ENCODE data around the gene CELF2.
"Not testable (repeated sequence)": the region's sequence is repeated elsewhere in the genome, so short reads cannot be mapped to it uniquely, and the experiment has no call there.

CELF2 gene

GRCh38 chr10:11098666-11099065 lies 81.0 kb downstream of the CELF2 start:
- no peak for DNase-seq

- DNase-seq, result peak; percentile 26
Observed at GRCh38 chr10:11104772-11105675, 87.4 kb downstream of the CELF2 start.

- no peak for DNase-seq
Observed at GRCh38 chr10:11105676-11106004, 88.0 kb downstream of the CELF2 start.

GRCh38 chr10:11106621-11107374 lies 89.1 kb downstream of the CELF2 start:
- no peak for DNase-seq

GRCh38 chr10:11107948-11108347 lies 90.3 kb downstream of the CELF2 start:
- DNase-seq, result no peak

- no peak for DNase-seq
Observed at GRCh38 chr10:11108356-11108755, 90.7 kb downstream of the CELF2 start.

- no peak for DNase-seq
Observed at GRCh38 chr10:11109590-11109989, 91.9 kb downstream of the CELF2 start.

- no peak for DNase-seq
Observed at GRCh38 chr10:11110539-11110938, 92.9 kb downstream of the CELF2 start.

GRCh38 chr10:11111490-11111889 lies 93.8 kb downstream of the CELF2 start:
- no peak for DNase-seq

- DNase-seq, result no peak
Observed at GRCh38 chr10:11112718-11113117, 95.0 kb downstream of the CELF2 start.

GRCh38 chr10:11113156-11113555 lies 95.5 kb downstream of the CELF2 start:
- DNase-seq, result peak; percentile 79

GRCh38 chr10:11114269-11114668 lies 96.6 kb downstream of the CELF2 start:
- DNase-seq, result no peak

- no peak for DNase-seq
Observed at GRCh38 chr10:11115337-11115736, 97.7 kb downstream of the CELF2 start.

- DNase-seq, result no peak
Observed at GRCh38 chr10:11116361-11116760, 98.7 kb downstream of the CELF2 start.

- no peak for DNase-seq
Observed at GRCh38 chr10:11116817-11117216, 99.1 kb downstream of the CELF2 start.

GRCh38 chr10:11118686-11119085 lies 101.0 kb downstream of the CELF2 start:
- DNase-seq, result no peak

- no peak for DNase-seq
Observed at GRCh38 chr10:11119843-11120242, 102.2 kb downstream of the CELF2 start.

GRCh38 chr10:11120711-11121110 lies 103.0 kb downstream of the CELF2 start:
- no peak for DNase-seq

- DNase-seq, result not testable (repeated sequence)
Observed at GRCh38 chr10:11123892-11124291, 106.2 kb downstream of the CELF2 start.

- no peak for DNase-seq
Observed at GRCh38 chr10:11125004-11125403, 107.3 kb downstream of the CELF2 start.

GRCh38 chr10:11127017-11127416 lies 109.3 kb downstream of the CELF2 start:
- not testable (repeated sequence) for DNase-seq

- DNase-seq, result no peak
Observed at GRCh38 chr10:11131112-11131639, 113.5 kb downstream of the CELF2 start.

GRCh38 chr10:11134411-11134810 lies 116.7 kb downstream of the CELF2 start:
- DNase-seq, result no peak

GRCh38 chr10:11135709-11136108 lies 118.0 kb downstream of the CELF2 start:
- no peak for DNase-seq

Data from CD4-positive, alpha-beta T cell treated with Interleukin-17A for 1 hour (primary cell).